ENCODE results near the gene PARN.
A peak's percentile ranks its signal among the peaks of the same experiment; 100 is the strongest.

Gene PARN

DNA sequence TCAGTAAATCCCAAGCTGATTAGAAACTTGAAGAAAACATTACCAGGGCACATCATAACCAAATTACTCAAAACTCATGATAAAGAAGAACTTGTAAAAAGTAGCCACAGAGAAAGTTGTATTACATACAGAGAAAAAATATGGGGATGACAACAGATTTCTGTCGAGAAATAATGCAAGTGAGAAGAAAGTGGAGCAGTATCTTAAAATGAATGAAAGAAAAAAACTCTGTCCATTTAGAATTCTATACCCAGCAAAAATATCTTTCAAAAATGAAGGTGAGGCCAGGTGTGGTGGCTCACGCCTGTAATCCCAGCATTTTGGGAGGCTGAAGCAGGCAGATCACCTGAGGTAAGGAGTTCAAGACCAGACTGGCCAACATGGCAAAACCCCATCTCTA lies 165.9 kb downstream of the PARN start:
- TF ChIP-seq, protein P1, sequence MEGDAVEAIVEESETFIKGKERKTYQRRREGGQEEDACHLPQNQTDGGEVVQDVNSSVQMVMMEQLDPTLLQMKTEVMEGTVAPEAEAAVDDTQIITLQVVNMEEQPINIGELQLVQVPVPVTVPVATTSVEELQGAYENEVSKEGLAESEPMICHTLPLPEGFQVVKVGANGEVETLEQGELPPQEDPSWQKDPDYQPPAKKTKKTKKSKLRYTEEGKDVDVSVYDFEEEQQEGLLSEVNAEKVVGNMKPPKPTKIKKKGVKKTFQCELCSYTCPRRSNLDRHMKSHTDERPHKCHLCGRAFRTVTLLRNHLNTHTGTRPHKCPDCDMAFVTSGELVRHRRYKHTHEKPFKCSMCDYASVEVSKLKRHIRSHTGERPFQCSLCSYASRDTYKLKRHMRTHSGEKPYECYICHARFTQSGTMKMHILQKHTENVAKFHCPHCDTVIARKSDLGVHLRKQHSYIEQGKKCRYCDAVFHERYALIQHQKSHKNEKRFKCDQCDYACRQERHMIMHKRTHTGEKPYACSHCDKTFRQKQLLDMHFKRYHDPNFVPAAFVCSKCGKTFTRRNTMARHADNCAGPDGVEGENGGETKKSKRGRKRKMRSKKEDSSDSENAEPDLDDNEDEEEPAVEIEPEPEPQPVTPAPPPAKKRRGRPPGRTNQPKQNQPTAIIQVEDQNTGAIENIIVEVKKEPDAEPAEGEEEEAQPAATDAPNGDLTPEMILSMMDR (conservative IDR thresholded peaks at IDR 0.05; ENCODE audit: low read depth, low read length), result no peak
- Histone ChIP-seq H3K27ac (no peak overlapping the region), H3K36me3 (ENCODE audit: insufficient read depth) (no peaks in the 10 kb centered on the region)

GRCh38 chr16:14462811-14463210 lies 167.2 kb downstream of the PARN start:
- Histone ChIP-seq H3K4me3 (IDR thresholded peaks at IDR 0.05; ENCODE audit: insufficient read depth, low read depth, low read length) (no peak overlapping the region), H3K4me1 (ENCODE audit: low read depth, poor library complexity, severe bottlenecking) (peaks cover 23% of the 10 kb centered on the region), H3K79me2 (ENCODE audit: insufficient read depth, low read depth) (no peaks in the 10 kb centered on the region), H2AFZ (ENCODE audit: low read depth) (no peak overlapping the region), H3K36me3 (ENCODE audit: insufficient read depth) (no peaks in the 10 kb centered on the region), H4K20me1 (ENCODE audit: insufficient read depth) (no peaks in the 10 kb centered on the region), H3K27me3 (ENCODE audit: insufficient read depth, low read depth) (no peaks in the 10 kb centered on the region), H3K4me2 (no peak overlapping the region), H3K27ac (no peak overlapping the region), H3K9ac (no peak overlapping the region)
- TF ChIP-seq, protein P1 (conservative IDR thresholded peaks at IDR 0.05; ENCODE audit: low read depth, low read length), result no peak

More for the DNA sequence above, 165.9 kb downstream of the PARN start:
- H3K4me1 ChIP-seq (ENCODE audit: low read depth, poor library complexity, severe bottlenecking), result peaks cover 23% of the 10 kb centered on the region
- H3K79me2 ChIP-seq (ENCODE audit: insufficient read depth, low read depth), result no peaks in the 10 kb centered on the region
- H3K4me3 ChIP-seq (IDR thresholded peaks at IDR 0.05; ENCODE audit: insufficient read depth, low read depth, low read length), result no peak overlapping the region
- no peak overlapping the region for H3K9ac ChIP-seq
- H2AFZ ChIP-seq (ENCODE audit: low read depth), result no peak overlapping the region
- no peak overlapping the region for H3K4me2 ChIP-seq
- no peaks in the 10 kb centered on the region for H3K27me3 ChIP-seq (ENCODE audit: insufficient read depth, low read depth)
- H4K20me1 ChIP-seq (ENCODE audit: insufficient read depth), result no peaks in the 10 kb centered on the region

- Histone ChIP-seq H3K36me3 (ENCODE audit: insufficient read depth) (no peaks in the 10 kb centered on the region), H3K4me3 (IDR thresholded peaks at IDR 0.05; ENCODE audit: insufficient read depth, low read depth, low read length) (no peak overlapping the region), H4K20me1 (ENCODE audit: insufficient read depth) (no peaks in the 10 kb centered on the region), H3K9ac (no peak overlapping the region), H3K4me1 (ENCODE audit: low read depth, poor library complexity, severe bottlenecking) (peaks cover 23% of the 10 kb centered on the region), H3K79me2 (ENCODE audit: insufficient read depth, low read depth) (no peaks in the 10 kb centered on the region), H3K4me2 (peak overlapping the region; percentile 22), H3K27me3 (ENCODE audit: insufficient read depth, low read depth) (no peaks in the 10 kb centered on the region), H3K27ac (no peak overlapping the region), H2AFZ (ENCODE audit: low read depth) (no peak overlapping the region)
- TF ChIP-seq, protein P1 (conservative IDR thresholded peaks at IDR 0.05; ENCODE audit: low read depth, low read length), result no peak
Observed at GRCh38 chr16:14460726-14461125, 169.3 kb downstream of the PARN start.

GRCh38 chr16:14458576-14458975 lies 171.5 kb downstream of the PARN start:
- no peaks in the 10 kb centered on the region for H3K36me3 ChIP-seq (ENCODE audit: insufficient read depth)
- no peaks in the 10 kb centered on the region for H4K20me1 ChIP-seq (ENCODE audit: insufficient read depth)
- H3K9ac ChIP-seq, result no peak overlapping the region
- TF ChIP-seq, protein P1 (conservative IDR thresholded peaks at IDR 0.05; ENCODE audit: low read depth, low read length), result no peak
- no peak overlapping the region for H3K4me2 ChIP-seq
- H3K27ac ChIP-seq, result no peak overlapping the region
- peaks cover 38% of the 10 kb centered on the region for H3K4me1 ChIP-seq (ENCODE audit: low read depth, poor library complexity, severe bottlenecking)
- H3K4me3 ChIP-seq (IDR thresholded peaks at IDR 0.05; ENCODE audit: insufficient read depth, low read depth, low read length), result no peak overlapping the region
- no peak overlapping the region for H2AFZ ChIP-seq (ENCODE audit: low read depth)
- H3K79me2 ChIP-seq (ENCODE audit: insufficient read depth, low read depth), result no peaks in the 10 kb centered on the region
- H3K27me3 ChIP-seq (ENCODE audit: insufficient read depth, low read depth), result no peaks in the 10 kb centered on the region

Data from KMS-11 (cell line).